NCI-H1417 (cell line): Measurements from ENCODE around the gene RIMBP2.
"Not testable (repeated sequence)": the region's sequence is repeated elsewhere in the genome, so short reads cannot be mapped to it uniquely, and the experiment has no call there.

Experiments used
- DNase-seq, 3 experiments: peaks; one replicate each; lab custom pipeline; 2025; lab: John Stamatoyannopoulos, UW

Gene RIMBP2

GRCh38 chr12:130715998-130716968 is at the start of gene RIMBP2:
RIMBP2 (minus strand) TSS chr12:130716299; CDS start chr12:130479013, 237,286 bp downstream.
- DNase-seq: peak; percentile 62 to 91 (median 85)

GRCh38 chr12:130765186-130765659 is 49.1 kb upstream of the RIMBP2 start:
- no peak for DNase-seq

GRCh38 chr12:130764475-130765185 is 48.5 kb upstream of the RIMBP2 start:
- DNase-seq: peak in 1 of 3 experiments; percentile 61

- peak in 1 of 3 experiments; percentile 58 for DNase-seq
Observed at GRCh38 chr12:130764073-130764472, 48.0 kb upstream of the RIMBP2 start.

GRCh38 chr12:130762319-130762675 is 46.2 kb upstream of the RIMBP2 start:
- DNase-seq: no peak

GRCh38 chr12:130761537-130762318 is 45.6 kb upstream of the RIMBP2 start:
- peak; percentile 39 to 83 (median 59) for DNase-seq

- DNase-seq: no peak
Observed at GRCh38 chr12:130754234-130754901, 38.3 kb upstream of the RIMBP2 start.

- peak; percentile 44 to 82 (median 46) for DNase-seq
Observed at GRCh38 chr12:130752692-130753230, 36.7 kb upstream of the RIMBP2 start.

- DNase-seq: not testable (repeated sequence)
Observed at GRCh38 chr12:130752037-130752436, 35.9 kb upstream of the RIMBP2 start.

GRCh38 chr12:130748786-130749185 is 32.7 kb upstream of the RIMBP2 start:
- no peak for DNase-seq

GRCh38 chr12:130747867-130748740 is 32.0 kb upstream of the RIMBP2 start:
- peak; percentile 72 to 88 (median 87) for DNase-seq

GRCh38 chr12:130746546-130746945 is 30.4 kb upstream of the RIMBP2 start:
- peak in 2 of 3 experiments; percentile 36 to 53 for DNase-seq

GRCh38 chr12:130745921-130746320 is 29.8 kb upstream of the RIMBP2 start:
- no peak for DNase-seq

GRCh38 chr12:130744274-130744673 is 28.2 kb upstream of the RIMBP2 start:
- no peak for DNase-seq

- DNase-seq: no peak
Observed at GRCh38 chr12:130743606-130744005, 27.5 kb upstream of the RIMBP2 start.

- DNase-seq: no peak
Observed at GRCh38 chr12:130743176-130743575, 27.1 kb upstream of the RIMBP2 start.

- DNase-seq: no peak
Observed at GRCh38 chr12:130742716-130743115, 26.6 kb upstream of the RIMBP2 start.

GRCh38 chr12:130742112-130742511 is 26.0 kb upstream of the RIMBP2 start:
- DNase-seq: no peak

- no peak for DNase-seq
Observed at GRCh38 chr12:130739571-130739970, 23.5 kb upstream of the RIMBP2 start.

GRCh38 chr12:130738403-130738802 is 22.3 kb upstream of the RIMBP2 start:
- DNase-seq: not testable (repeated sequence)
